Tibial artery (tissue), 4 donors: ENCODE results near the gene LMOD1.
"Not testable (repeated sequence)": the region's sequence is repeated elsewhere in the genome, so short reads cannot be mapped to it uniquely, and the experiment has no call there.

Experiments used
- DNase-seq, 2 donors: peaks; one replicate each; pipeline ENCODE4 v3.0.0-alpha.2; 2019
- H3K27ac ChIP-seq, 2 donors: fragments of 200-600 bp; sonication (generic) in 1 of 2; 1 replicate in 1 of 2; 2 replicates in 1 of 2; pipeline ENCODE4 v1.5.1; 2018 to 2019; ENCODE audit warnings: mild to moderate bottlenecking in 1 of 2
- H3K27me3 ChIP-seq, 2 donors: fragments of 200-600 bp; sonication (generic) in 1 of 2; one replicate each; pipeline versions ENCODE4 v1.5.1 to v1.6.0; 2016 to 2019
- H3K36me3 ChIP-seq, 3 donors: fragments of 200-600 bp; sonication (generic) in 2 of 3; one replicate each; pipeline ENCODE4 v1.5.1; 2016 to 2019; ENCODE audit warnings: mild to moderate bottlenecking in 2 of 3
- H3K4me1 ChIP-seq, 4 donors: fragments of 200-600 bp; sonication (generic) in 2 of 4; 1 replicate in 3 of 4; 2 replicates in 1 of 4; pipeline ENCODE4 v1.5.1; 2016 to 2019
- H3K4me3 ChIP-seq, 2 donors: fragments of 200-600 bp; sonication (generic) in 1 of 2; 1 replicate in 1 of 2; 2 replicates in 1 of 2; pipeline ENCODE4 v1.5.1; 2018 to 2019; ENCODE audit warnings: mild to moderate bottlenecking in 2 of 2
- H3K9me3 ChIP-seq, 3 donors: fragments of 200-600 bp; sonication (generic) in 1 of 3; one replicate each; pipeline ENCODE4 v1.5.1; 2016 to 2019
- intact Hi-C: fragments of 100-400 bp; cut with DNase I; formaldehyde crosslinking; loops from one replicate; pipeline ENCODE4 v1.15.0; 2023; ENCODE audit warnings: low total_unique reads
- TF ChIP-seq, protein P1 (sequence below), 2 experiments: fragments of 200-600 bp in 1 of 2; fragments of 450-650 bp in 1 of 2; IDR thresholded peaks; one replicate each; pipeline ENCODE4 v1.5.1; 2017 to 2019; ENCODE audit warnings: antibody characterized with exemption in 2 of 2, mild to moderate bottlenecking in 1 of 2, moderate library complexity in 1 of 2

LMOD1 gene

DNA sequence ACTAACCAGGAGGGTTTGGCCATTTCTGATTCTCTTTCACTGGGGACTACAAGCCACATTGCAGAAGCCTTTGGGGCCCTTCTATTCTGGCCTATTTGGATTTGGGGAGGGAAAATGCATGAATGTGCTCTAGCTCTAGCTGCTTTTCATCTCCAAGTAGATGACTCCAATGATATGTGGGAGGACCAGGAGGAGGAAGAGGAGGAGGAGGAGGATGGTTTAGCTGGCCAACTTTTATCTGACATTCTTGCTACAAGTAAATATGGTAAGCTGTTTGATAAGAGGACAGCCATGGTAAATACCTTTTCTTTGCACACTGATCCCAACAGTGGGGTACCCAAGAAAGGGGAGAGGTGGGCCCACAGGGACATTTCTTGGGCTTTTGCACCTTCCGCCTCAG lies 71.7 kb downstream of the LMOD1 start:
- H3K4me1 ChIP-seq: peaks cover 0 to 9% (median 7%) of the 10 kb centered on the region in 4 donors
- no peaks in the 10 kb centered on the region for H3K9me3 ChIP-seq
- no peak overlapping the region for H3K27ac ChIP-seq
- H3K27me3 ChIP-seq: no peaks in the 10 kb centered on the region
- no peak for DNase-seq
- TF ChIP-seq, protein P1, sequence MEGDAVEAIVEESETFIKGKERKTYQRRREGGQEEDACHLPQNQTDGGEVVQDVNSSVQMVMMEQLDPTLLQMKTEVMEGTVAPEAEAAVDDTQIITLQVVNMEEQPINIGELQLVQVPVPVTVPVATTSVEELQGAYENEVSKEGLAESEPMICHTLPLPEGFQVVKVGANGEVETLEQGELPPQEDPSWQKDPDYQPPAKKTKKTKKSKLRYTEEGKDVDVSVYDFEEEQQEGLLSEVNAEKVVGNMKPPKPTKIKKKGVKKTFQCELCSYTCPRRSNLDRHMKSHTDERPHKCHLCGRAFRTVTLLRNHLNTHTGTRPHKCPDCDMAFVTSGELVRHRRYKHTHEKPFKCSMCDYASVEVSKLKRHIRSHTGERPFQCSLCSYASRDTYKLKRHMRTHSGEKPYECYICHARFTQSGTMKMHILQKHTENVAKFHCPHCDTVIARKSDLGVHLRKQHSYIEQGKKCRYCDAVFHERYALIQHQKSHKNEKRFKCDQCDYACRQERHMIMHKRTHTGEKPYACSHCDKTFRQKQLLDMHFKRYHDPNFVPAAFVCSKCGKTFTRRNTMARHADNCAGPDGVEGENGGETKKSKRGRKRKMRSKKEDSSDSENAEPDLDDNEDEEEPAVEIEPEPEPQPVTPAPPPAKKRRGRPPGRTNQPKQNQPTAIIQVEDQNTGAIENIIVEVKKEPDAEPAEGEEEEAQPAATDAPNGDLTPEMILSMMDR (IDR thresholded peaks at IDR 0.05): no peak
- H3K4me3 ChIP-seq: no peak overlapping the region
- H3K36me3 ChIP-seq: peaks cover 32 to 67% (median 59%) of the 10 kb centered on the region in 3 donors
- intact Hi-C loops: loop anchor here (10.0 kb wide), 1 partner anchor 50 kb away; the partner anchor contains the start of gene IPO9

DNA sequence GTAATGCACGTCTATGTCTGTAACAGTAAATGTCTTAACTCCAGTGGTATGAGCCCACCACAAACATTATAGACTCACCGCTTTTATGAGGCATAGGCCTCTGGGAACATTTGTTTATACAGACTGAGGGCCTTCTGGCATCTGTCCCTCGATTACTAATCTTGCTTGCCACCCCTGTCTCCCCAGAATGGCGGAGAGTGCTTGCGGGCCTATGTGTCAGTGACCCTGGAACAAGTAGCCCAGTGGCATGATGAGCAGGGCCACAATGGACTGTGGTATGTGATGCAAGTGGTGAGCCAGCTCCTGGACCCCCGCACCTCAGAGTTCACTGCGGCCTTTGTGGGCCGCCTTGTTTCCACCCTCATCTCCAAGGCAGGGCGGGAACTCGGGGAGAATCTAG lies 76.0 kb downstream of the LMOD1 start:
- Histone ChIP-seq H3K4me1 (no peaks in the 10 kb centered on the region), H3K36me3 (peaks cover 73 to 91% (median 89%) of the 10 kb centered on the region in 3 donors), H3K27ac (no peak overlapping the region), H3K4me3 (no peak overlapping the region), H3K27me3 (no peaks in the 10 kb centered on the region), H3K9me3 (no peaks in the 10 kb centered on the region)
- no peak for DNase-seq
- intact Hi-C loops: loop anchor here (10.0 kb wide), 1 partner anchor 46 kb away; the partner anchor contains the start of gene IPO9
- TF ChIP-seq, protein P1 (IDR thresholded peaks at IDR 0.05): no peak

DNA sequence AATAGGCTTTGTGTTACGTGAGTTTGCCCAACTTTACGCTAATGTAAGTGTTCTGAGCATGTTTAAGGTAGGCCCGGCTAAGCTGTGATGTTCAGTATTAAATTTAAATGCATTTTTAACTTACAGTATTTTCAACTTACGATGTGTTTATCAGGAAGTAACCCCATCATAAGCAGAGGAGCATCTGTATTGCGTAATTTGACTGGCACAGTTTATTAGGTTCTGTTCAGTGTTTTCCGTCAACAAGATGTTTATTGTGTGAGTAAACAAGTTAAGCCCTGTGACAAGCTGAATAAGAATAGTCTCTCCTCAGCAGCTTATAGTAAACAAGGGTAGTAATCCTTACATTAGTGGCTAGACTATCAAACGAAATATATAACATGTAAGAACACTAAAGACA lies 84.9 kb downstream of the LMOD1 start:
- TF ChIP-seq, protein P1 (IDR thresholded peaks at IDR 0.05): no peak
- no peak for DNase-seq
- intact Hi-C loops: no loop called here
- Histone ChIP-seq H3K4me3 (no peak overlapping the region), H3K9me3 (no peaks in the 10 kb centered on the region), H3K27ac (no peak overlapping the region), H3K36me3 (peaks cover 52 to 79% (median 60%) of the 10 kb centered on the region in 3 donors), H3K4me1 (no peaks in the 10 kb centered on the region), H3K27me3 (no peaks in the 10 kb centered on the region)

DNA sequence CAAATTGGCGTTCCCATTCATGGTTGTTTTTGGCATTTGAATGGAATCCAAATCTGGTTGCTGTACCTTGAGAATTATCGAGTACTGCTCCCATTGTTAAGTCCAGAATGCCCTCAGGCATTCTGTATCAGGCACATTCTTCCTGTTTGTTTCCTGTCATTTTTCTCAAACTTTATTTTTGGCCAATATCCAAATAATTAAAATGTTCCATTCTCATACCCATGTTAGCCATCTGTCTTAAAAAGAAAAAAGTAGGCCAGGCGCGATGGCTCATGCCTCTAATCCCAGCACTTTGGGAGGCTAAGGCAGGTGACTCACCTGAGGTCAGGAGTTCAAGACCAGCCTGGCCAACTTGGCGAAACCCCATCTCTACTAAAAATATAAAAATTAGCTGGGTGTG lies 86.9 kb downstream of the LMOD1 start:
- no peaks in the 10 kb centered on the region for H3K9me3 ChIP-seq
- H3K4me1 ChIP-seq: no peaks in the 10 kb centered on the region
- H3K36me3 ChIP-seq: peaks cover 63 to 81% (median 63%) of the 10 kb centered on the region in 3 donors
- H3K27ac ChIP-seq: no peak overlapping the region
- DNase-seq: no peak
- intact Hi-C loops: no loop called here
- H3K4me3 ChIP-seq: no peak overlapping the region
- H3K27me3 ChIP-seq: no peaks in the 10 kb centered on the region
- TF ChIP-seq, protein P1 (IDR thresholded peaks at IDR 0.05): no peak

DNA sequence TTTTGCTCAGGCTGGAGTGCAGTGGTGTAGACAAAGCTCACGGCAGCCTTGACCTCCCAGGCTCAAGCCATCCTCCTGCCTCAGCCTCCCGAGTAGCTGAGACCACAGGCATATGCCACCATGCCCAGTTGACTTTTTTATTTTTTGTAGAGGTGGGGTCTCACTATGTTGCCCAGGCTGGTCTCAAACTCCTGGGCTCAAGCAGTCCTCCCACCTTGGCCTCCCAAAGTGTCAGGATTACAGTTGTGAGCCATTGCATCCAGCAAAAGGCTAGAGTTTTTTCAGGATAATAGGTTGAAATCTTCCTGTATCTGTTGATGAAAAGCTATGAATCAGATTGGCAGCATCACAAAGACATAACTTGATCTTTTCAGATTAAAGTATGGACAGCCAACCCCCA lies 89.6 kb downstream of the LMOD1 start:
- H3K27me3 ChIP-seq, H3K4me3 ChIP-seq, H3K9me3 ChIP-seq, H3K4me1 ChIP-seq, H3K27ac ChIP-seq, DNase-seq, intact Hi-C loops: not testable (repeated sequence)
- peaks cover 81 to 86% (median 82%) of the 10 kb centered on the region in 3 donors for H3K36me3 ChIP-seq

DNA sequence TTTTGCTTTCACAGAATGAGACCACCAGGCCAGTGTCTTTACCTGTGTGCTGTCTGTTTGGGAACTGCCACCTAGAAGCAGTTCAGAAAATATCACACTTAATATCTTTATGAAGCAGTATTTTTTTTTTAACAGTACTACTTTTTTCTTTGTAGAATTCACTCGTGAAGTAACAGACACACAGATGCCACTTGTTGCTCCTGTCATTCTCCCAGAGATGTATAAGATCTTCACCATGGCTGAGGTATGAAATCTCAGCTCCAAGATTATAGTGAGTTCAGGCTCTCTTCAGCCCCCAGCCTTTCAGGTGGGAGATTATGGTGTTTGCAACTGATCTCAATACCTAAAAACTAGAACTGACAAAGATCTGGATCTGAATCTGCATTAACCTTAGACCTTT lies 94.4 kb downstream of the LMOD1 start:
- DNase-seq: no peak
- intact Hi-C loops: no loop called here
- peaks cover 0 to 32% (median 11%) of the 10 kb centered on the region in 4 donors for H3K4me1 ChIP-seq
- H3K9me3 ChIP-seq: no peaks in the 10 kb centered on the region
- no peak overlapping the region for H3K4me3 ChIP-seq
- no peak overlapping the region for H3K27ac ChIP-seq
- peaks cover 50 to 72% (median 64%) of the 10 kb centered on the region in 3 donors for H3K36me3 ChIP-seq
- TF ChIP-seq, protein P1 (IDR thresholded peaks at IDR 0.05): no peak
- H3K27me3 ChIP-seq: no peaks in the 10 kb centered on the region
